HG03342 (cell line): ENCODE results near the gene AAK1.
A peak's percentile ranks its signal among the peaks of the same experiment; 100 is the strongest.

Experiments
- ATAC-seq: cut with Tn5 transposase; IDR thresholded peaks from one replicate; pipeline ENCODE4 v1.9.1; 2021; ENCODE audit warnings: mild to moderate bottlenecking, moderate library complexity; ENCODE audit not compliant: unreplicated experiment

AAK1 gene

DNA sequence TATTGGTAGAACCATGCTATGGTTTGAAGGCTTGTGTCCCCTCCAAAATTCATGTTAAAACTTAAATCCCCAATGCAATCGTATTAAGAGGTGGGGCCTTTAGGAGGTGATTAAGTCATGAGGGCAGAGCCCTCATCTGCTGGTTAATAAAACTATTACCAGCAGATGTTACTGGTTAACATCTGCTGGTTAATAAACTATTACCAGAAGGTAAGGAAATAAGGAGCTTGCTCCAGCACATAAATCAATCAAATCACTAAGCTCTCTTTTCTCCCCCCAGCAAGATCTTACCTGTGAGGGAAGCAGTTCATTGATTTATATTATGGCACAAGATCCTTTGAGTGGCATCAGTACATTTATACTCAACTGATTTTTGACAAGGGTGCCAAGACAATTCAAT, 96.9 kb downstream of the AAK1 start:
- ATAC-seq = no peak

DNA sequence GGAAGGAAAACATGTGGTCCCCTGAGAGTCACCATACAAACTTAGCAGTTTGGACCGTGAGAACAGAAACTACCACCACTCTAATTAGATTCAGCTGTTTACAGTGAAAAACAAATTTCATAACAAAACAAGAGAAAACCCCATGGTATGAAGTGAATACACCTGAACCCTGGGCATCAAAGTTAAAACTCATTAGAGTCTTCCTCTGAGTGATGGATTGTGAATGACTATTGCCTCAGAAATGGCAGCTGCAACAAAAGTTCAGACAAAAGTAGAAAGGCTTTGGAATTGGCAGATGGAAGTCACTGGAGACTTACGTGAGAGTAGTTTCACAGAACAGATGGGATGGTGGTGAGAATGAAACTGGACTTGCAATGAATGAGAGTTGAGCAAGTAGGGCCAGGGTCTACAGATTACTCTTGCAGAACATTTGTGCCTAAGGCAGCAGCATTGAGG, 98.0 kb downstream of the AAK1 start:
- ATAC-seq = peak; percentile 69

DNA sequence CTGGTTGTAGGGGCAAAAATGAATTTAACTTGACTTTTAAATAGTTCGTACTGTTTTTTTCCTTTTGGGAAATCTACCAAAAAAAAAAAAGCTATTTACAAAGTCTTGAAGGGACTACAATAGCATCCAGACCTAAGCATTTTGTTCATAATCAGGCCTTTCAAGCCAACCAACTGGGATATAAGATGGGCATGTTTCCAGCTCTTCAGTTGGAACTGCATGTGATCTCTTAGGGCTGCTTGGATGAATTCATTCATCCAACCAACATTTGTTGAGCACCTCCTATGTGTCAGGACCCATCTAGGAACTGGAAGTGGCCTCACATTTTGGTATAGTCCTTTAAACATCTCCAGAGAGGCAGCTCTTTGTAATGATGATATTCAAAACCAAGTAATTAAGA, 98.6 kb downstream of the AAK1 start:
- ATAC-seq = no peak

DNA sequence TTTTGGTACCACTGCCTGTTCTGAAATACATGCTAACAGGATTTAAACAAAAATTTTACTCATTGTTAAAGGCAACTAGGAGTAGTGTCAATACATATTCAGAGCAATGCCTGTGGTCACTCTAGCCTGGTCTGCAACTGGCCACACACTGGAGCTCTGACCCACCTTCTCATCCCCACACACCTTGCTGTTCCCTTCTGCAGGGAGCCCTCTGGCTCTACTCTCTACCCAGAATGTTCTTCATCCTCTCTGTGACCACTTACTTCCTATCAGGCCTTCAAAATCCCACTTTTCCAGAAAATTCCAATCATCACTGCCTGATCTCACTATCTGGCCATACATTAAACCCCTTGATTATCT, 104.0 kb downstream of the AAK1 start:
- no peak for ATAC-seq

DNA sequence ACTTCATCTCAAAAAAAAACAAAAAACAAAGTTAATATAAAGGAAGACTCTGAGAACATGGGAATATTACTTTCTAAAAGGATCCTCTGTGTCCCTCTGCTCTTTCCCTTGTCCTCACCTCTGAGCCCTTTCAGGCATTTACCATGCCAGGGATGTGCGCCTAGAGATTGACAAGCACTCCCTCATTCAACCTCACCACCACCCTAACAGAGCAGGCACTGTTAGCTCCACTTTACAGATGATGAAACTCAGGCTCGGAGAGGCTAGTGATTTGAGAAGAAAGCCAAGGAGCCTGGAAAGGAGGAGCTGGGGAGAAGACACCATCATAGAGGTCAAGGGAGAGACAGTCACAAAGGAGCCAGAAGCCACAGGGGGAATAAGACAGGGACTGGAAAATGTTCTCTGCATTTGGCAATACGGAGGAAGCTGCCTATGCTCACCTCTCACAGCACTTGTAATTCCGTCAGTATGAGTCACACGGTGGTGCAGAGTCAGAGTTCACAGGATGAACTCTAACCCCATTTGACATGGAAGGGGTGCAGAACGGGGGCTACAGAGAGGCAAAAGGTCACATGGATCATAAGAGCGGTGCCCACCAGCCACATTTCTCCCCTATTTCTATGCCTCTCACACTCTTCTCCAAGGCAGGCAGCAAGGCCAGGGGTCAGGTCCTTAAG, 104.5 kb downstream of the AAK1 start:
- no peak for ATAC-seq

DNA sequence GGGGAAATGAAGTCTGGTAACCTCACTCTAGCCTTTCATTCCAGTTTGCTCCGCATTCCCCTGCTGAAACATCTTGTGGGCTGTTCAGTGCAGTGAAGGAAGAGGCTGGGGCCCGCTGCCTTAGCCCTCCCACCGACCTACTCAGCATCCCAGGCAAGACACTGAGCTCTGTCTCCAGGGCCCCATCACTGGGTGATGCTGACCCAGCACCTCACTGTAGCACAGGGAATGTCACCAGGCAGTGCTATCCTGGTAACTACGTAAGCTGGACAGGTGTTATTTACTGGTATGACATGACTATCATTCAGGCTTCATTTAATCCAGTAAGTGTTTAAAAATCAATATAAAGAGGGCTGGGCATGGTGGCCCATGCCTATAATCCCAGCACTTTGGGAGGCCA, 105.3 kb downstream of the AAK1 start:
- no peak for ATAC-seq

DNA sequence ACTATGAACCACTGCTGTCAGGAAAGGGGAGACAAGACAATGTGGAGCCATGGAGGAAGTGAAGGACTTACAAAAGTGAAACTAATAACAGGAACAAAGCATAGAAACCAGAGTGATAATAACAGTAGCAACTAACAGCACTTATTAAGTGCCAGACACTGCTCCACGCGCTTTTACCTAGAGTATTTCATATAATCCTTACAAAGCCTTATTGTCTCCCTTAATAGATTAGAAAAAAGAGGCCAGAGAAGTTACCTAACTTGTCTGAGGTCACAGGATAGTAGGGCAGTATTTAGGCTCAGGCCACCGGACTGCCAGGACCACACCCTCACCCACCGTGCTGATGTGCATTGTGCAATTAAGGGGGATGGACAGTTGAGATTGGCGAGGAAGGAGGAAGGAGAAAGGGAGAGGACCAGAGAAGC, 107.7 kb downstream of the AAK1 start:
- peak; percentile 89 for ATAC-seq

DNA sequence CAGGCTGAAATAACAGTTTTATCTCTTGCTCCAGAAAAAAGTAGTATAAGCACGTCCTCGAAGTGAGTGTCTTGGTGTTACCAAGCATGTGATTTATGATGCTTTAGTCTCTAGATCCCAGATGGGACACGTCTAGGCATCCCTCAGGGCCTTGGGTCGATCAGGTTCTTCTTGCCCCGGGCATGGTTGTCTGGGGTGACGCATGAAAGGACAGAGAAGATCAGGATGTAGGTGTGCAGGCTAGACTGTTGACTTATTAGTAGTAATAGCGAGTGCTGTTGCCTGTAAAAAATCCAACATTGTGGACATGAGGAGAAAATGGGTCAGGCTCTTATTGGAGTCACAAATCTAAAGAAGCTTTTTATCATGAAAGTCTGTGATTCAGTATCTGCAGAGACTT, 112.4 kb downstream of the AAK1 start:
- no peak for ATAC-seq

DNA sequence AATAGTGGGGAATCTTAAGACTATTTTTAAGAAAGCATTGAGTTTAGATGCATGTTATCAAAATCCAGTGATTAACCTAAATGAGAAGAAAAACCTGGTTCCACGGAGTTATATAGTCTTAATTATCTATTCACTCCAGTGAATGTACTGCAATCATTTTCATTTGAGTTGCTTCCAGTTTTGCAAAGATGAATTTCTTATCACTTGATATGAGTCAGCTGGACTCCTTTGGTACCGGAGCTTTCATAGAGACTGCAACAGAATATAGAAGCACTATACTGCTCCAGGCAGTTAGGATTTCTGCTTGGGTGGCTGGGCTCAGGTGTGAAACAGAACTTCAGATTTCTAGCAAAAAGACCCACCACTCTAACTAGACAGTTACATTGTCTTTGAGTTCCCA, 114.1 kb downstream of the AAK1 start:
- ATAC-seq = no peak

DNA sequence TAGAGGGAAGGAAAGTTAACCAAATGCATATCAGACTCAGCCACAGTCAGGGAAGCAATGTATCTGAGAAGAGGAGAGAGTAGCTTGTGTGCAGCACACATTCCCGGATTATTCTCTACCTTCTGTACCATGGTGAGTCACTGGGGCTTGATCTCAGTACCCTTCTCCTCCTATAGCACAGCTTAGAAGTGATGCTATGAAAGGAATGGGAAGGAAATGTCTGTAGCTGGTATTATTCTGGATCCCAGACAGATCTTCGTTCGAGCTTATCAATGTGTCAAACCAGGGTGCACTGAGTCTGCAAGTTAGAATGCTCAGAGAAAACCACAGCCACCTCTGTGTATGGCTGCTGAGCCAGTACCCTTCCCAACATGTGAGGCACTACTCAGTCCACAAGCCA, 118.3 kb downstream of the AAK1 start:
- no peak for ATAC-seq

DNA sequence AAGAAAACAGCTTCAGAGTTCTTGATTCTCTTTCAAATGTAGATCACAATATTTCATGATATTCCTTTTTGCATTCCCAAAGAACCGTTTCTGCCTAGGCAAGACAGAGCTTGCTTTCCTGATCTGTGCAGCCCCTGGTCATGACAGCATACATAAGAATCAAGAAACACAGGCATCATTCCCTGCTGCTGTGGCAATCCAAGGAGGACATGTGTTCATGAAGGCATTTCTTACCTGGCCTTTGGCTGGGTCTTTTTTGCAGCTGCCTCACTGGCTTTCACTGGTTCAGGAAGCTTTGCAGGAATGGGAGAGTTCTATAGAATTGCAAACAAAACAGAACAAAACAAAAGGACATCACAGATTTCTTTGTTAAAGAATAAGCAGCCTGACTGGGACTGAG, 118.7 kb downstream of the AAK1 start:
- no peak for ATAC-seq

DNA sequence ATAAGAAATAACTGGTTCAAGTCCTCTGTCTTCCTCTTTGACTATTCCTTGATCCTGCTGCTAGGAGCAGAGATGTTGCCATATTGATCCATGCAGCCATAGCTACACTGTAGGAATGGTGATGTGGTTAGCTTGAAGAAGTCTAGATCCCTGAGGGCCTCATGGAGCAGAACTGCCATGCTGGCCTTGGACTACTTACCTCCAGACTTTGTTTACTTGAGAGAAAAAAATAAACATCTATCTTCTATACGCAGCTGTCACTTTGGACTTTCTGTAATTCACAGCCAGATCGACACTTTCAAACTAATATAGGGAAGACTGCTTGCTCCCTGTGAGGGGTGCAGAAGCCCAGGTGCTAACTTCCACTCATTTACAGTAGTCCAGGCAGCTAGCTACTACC, 121.8 kb downstream of the AAK1 start:
- no peak for ATAC-seq

DNA sequence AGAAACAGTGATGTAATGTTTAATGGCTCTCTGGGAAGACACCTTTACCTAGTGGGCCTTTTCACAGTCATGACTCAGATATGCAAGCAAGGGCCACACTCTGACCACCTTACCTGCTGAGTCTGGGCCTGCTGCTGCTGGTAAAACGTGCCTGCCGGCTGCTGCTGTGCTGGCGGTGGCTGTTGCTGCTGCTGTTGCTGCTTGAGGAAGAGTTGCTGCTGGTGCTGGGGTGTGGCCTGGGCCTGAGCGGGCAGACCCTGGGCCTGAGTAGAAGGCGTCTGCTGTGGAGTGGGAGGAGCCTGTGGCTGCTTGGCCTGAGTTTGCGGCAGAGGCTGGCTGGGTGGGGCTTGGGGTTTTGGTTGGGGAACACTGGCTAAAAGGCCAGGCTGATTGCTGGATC, 124.7 kb downstream of the AAK1 start:
- ATAC-seq = no peak

DNA sequence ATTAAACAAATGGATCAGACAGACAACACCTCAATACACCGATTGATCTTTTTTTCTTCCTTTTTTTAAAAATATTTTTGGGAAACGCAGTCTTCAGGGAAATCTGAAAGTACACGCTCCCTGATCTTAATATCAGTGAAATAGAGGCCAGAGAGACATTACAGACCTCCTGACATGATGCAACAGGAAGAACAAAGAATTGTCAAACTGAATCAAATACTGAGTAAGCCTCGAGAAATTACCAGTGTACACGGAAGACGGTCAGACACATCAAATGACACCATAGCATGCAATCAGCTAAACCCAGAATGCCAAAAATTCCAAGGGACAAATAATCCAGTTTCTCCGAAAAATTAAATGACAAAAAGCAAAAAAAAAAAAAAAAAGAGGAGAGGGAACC, 126.1 kb downstream of the AAK1 start:
- ATAC-seq = no peak

DNA sequence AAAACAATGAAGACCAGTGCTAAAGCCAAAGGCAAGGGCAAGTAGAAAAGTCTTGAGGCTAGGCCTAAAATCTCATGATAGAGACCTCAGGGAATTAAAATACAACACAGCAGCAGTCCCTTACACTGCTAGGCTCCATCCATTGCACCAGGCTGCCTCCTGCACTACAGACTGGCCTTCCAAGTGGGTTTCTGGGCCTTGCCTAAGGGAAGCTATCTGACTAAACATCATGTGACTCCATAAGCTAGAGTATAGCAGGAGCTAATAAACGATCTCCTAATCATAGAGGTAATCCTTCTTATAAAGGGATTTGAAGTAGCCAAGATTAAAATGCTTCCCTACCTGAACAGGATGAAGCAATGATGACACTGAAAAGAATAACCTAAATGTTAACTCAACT, 128.7 kb downstream of the AAK1 start:
- no peak for ATAC-seq

DNA sequence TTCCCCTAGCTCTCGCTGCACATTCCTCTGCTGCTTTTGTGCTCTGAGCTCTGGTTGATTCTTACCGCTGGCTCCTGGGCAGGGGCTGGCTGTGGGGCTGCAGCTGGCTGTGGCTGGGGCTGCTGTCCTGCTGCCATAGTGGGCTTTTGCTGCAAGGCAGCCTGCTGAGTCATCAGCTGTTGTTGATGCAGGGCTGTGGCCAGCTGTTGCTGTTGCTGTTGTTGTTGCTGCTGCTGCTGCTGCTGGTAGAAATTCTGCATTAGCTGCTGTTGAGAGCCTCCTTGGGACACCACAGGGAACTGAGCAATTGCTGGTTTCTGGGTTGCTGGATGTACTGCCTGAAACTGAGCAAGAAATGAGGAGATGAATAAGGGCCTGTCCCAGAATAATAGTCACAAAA, 129.1 kb downstream of the AAK1 start:
- ATAC-seq = no peak

DNA sequence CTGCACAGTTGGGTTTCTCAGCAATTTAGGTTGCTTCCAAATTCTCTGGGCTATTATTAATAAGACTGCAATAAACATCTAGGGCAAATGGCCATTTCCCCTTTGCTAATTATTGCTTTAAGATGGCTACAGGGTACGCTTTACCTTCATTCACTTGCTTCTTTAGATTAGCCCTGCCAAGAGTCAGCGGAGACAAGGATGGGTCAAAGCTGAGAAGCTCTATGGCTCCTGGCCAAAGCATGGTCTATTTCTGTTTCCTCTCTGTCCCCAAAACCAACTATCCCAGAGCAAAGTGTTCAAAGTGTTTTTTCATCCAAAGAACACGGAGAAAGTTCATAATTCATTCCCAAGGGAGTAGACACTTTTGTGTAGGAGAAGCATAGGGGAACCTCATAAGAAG, 131.1 kb downstream of the AAK1 start:
- no peak for ATAC-seq

DNA sequence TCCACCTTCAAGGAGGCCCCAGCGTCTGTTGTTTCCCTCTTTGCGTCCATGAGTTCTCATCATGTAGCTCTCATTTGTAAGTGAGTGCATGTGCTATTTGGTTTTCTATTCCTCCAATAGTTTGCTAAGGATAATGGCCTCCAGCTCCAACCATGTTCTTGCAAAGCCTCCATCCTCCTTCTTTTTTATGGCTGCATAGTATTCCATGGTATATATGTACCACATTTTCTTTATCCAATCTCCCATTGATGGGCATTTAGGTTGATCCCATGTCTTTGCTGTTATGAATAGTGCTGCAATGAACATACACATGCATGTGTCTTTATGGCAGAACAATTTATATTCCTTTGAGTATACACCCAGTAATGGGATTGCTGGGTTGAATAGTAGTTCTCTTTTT, 133.3 kb downstream of the AAK1 start:
- no peak for ATAC-seq

DNA sequence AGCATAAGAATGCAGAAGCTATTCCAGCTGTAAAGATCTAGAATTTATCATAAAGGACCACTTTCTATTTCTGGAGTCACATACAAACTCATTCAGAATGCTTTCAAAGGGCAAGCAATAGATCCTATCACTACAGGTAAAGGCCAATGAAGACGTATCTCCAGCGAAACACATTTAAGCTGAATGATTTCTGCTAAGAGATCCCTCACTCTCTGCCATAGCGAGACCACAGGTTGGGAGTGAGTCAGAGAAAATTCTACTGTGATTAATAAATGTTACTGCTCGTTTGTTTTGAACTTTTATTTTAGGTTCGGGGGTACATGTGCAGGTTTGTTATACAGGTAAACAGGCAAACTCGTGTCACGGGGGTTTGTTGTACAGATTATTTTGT, 133.8 kb downstream of the AAK1 start:
- ATAC-seq = no peak

DNA sequence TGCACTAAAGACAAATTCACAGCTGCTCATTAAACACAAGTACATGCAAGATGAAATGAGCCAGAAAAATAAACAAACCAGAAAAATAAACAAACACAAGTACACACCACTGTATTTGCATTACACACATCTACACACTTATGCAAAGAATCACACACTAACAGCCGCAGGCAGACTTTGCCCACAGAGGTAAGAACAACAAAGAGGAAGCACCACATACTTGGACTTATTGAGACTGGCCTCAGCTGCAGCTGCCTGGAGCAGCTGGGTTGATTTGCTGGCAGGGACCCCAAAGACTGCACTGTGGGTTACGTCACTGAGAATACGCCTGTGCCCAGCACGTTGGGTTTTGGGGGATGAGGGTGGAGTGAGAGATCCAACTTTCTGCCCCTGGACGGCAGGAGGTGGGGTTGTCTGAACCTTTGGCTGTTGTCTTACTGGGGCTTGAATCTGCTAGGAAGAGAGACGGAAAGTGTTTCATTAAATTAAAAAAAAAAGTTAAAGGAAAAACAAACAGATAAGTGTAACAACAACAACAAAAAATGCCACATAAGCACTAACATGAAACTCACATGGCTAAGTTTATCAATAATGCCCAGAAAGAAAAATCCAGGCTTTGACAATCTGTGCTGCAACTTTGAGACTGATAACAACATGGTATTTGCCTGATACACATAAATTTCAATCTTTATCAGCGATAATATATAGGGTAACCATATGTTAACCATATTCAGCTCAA, 134.4 kb downstream of the AAK1 start:
- no peak for ATAC-seq

DNA sequence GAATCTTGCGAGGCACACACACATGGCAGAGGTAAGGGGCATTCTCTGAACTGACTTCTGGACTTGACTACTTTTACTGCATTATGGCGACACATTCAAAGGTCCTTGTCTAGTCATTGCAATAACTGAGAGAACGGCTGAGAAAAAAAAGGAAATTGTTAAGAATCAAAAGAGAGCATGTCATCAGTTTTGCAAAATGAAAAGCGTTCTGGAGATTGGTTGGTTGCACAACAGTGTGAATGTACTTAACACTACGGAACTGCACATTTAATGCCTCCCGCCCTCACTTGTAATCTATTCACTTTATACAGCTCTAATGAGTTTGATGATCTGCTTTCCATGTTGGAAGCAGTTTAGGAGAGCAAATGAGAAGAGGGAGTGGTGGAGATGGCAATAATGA, 137.8 kb downstream of the AAK1 start:
- no peak for ATAC-seq

DNA sequence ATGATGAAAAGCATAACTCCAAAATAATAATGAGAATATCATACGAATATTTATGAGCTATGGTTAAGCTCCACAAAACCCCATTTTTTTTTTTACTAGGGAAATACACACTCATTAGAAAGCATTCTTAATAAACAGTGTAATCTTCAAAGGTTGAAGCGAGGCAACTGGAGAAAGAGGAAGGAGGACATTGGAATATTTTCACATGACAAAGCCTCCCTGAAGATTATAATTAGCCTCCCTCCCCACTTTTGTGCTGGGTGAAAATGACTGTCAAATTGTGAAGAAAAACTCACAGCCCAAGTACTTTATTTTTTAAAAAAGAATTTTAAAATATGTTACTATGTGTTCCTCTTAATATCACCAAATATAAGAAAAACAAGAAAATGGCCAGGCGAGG, 142.2 kb downstream of the AAK1 start:
- no peak for ATAC-seq

DNA sequence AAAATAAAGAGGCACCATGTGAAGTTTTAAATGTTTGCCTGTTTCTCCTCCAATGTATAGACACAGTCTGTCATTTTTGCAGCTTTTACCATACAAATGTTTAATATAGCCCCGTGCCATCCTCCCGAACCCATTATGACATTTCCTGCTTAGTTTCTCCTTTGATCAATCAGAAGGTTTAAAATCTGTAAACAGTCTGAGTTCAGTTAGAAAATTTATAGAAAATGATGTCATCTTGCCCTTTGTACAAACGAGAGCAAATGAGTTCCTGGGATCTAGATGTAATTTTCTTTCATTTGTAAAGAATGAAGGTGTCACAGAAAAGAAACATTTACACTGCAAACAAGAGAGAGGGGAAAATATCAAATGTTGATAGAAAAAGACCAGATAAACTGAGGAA, 143.6 kb downstream of the AAK1 start:
- no peak for ATAC-seq
